GM23338 (cell line): ENCODE measurements around the gene IKBKE.

Experiments used
- CREB1 ChIP-seq: fragments of 250-450 bp; sonication (Bioruptor Pico); IDR thresholded peaks from 2 replicates; pipeline ENCODE4 v1.5.0; 2020; ENCODE audit warnings: low read depth, mild to moderate bottlenecking, moderate library complexity
- CTCF ChIP-seq, 2 experiments: fragments of 200-600 bp in 1 of 2; sonication (generic) in 1 of 2; conservative IDR thresholded peaks; 2 replicates each; pipeline versions ENCODE4 v1.5.1 to v1.6.1; 2016 to 2017; ENCODE audit warnings: antibody characterized with exemption in 2 of 2, low read depth in 2 of 2, mild to moderate bottlenecking in 2 of 2, moderate library complexity in 1 of 2
- EZH2 ChIP-seq: fragments of 200-600 bp; sonication (generic); IDR thresholded peaks from one replicate; pipeline ENCODE4 v1.8.0; 2017; ENCODE audit warnings: antibody characterized with exemption, mild to moderate bottlenecking, low read depth; ENCODE audit not compliant: unreplicated experiment
- EZH2phosphoT487 ChIP-seq: fragments of 200-600 bp; sonication (generic); IDR thresholded peaks from one replicate; pipeline ENCODE4 v1.8.1; 2018; ENCODE audit warnings: antibody characterized with exemption; ENCODE audit not compliant: unreplicated experiment
- JUNB ChIP-seq: IDR thresholded peaks from one replicate; pipeline ENCODE4 v1.6.1; 2016; ENCODE audit warnings: antibody characterized with exemption; ENCODE audit not compliant: unreplicated experiment
- REST ChIP-seq: IDR thresholded peaks from one replicate; pipeline ENCODE4 v1.6.1; 2018; ENCODE audit warnings: antibody characterized with exemption; ENCODE audit not compliant: unreplicated experiment

- TF ChIP-seq CREB1 (no peak), CTCF (conservative IDR thresholded peaks at IDR 0.05; ENCODE audit: low read depth in 2 of 2) (no peak), JUNB (no peak), REST (no peak), EZH2phosphoT487 (no peak), EZH2 (no peak)
Observed at GRCh38 chr1:206521694-206522402, 51.6 kb downstream of the IKBKE start.
